ENCODE results near the gene LHX3.
A peak's percentile ranks its signal among the peaks of the same experiment; 100 is the strongest.

LHX3 gene

DNA sequence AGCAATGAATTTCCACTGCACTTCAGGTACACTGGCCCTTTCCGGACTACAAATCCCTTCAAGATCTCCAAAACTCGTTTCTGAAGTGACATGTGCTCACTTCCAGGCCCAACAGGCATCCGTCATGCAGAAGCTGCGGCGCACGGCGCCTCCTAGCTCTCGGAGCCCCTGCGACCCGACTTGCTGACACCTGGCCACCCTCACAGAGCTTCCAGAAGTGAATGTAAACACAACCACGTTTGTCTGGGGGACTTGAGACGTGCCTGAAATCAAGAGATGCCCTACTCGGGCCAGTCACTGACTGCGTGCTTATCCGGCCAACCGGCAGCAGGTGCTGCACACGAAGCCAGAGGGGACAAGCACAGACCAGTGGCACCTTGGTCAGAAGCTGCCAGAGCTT lies 4.9 kb upstream of the LHX3 start:
- H3K4me3 ChIP-seq (ENCODE audit: low read depth, low read length): no peak overlapping the region
- no peak for DNase-seq (ENCODE audit: low read depth)
- TF ChIP-seq MAX (IDR thresholded peaks at IDR 0.05; ENCODE audit: low read depth, low read length) (no peak), POLR2A (IDR thresholded peaks at IDR 0.05; ENCODE audit: extremely low read depth, insufficient read length) (no peak)

DNA sequence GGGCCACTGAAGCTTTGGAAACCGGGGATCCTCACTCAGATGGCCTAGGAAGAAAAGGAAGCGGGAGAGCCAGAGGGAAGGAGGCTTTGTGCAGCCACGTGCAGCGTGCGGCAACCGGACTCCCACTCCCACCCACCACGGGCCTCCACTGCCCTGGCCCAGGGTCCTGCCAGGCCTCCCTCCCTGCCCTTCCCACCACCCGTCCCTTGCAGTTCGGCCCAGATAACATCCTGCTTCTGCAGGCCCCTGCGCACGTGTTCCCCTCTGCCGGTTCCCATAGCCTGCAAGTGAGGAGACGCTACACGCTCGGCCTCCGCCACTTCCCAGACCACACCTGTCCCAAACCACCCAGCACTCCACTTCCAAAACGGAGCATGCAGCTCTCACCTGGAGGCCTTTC lies 4.3 kb upstream of the LHX3 start:
- DNase-seq (ENCODE audit: low read depth): no peak
- TF ChIP-seq MYC (IDR thresholded peaks at IDR 0.05; ENCODE audit: low read depth, low read length) (no peak), MAX (IDR thresholded peaks at IDR 0.05; ENCODE audit: low read depth, low read length) (no peak)
- TF ChIP-seq, protein P1, sequence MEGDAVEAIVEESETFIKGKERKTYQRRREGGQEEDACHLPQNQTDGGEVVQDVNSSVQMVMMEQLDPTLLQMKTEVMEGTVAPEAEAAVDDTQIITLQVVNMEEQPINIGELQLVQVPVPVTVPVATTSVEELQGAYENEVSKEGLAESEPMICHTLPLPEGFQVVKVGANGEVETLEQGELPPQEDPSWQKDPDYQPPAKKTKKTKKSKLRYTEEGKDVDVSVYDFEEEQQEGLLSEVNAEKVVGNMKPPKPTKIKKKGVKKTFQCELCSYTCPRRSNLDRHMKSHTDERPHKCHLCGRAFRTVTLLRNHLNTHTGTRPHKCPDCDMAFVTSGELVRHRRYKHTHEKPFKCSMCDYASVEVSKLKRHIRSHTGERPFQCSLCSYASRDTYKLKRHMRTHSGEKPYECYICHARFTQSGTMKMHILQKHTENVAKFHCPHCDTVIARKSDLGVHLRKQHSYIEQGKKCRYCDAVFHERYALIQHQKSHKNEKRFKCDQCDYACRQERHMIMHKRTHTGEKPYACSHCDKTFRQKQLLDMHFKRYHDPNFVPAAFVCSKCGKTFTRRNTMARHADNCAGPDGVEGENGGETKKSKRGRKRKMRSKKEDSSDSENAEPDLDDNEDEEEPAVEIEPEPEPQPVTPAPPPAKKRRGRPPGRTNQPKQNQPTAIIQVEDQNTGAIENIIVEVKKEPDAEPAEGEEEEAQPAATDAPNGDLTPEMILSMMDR (IDR thresholded peaks at IDR 0.05; ENCODE audit: low read depth, low read length): no peak
- H3K4me3 ChIP-seq (ENCODE audit: low read depth, low read length): no peak overlapping the region

DNA sequence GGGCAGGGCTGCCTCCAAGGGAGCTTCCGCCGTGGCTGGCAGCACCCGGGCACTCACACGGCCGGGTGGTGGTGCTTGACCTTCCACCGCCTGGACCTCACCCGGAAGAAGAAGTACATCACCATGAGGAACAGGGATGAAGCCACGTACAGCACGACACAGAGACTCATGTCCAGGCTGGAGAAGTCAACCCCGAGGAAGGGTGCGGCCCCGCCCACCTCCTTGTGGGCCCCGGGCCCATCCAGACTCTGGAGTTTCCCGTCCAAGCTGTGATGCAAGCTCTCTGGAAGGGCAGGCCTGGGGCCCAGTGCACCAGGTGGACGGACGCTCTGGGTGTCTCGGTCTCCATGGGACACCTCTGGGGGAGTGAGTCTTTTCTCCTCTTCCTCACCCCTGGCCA lies 3.7 kb upstream of the LHX3 start:
- no peak for TF ChIP-seq MAX (IDR thresholded peaks at IDR 0.05; ENCODE audit: low read depth, low read length)
- TF ChIP-seq POLR2A (IDR thresholded peaks at IDR 0.05; ENCODE audit: extremely low read depth, insufficient read length): no peak
- no peak for TF ChIP-seq MYC (IDR thresholded peaks at IDR 0.05; ENCODE audit: low read depth, low read length)
- no peak overlapping the region for H3K4me3 ChIP-seq (ENCODE audit: low read depth, low read length)
- DNase-seq (ENCODE audit: low read depth): no peak

DNA sequence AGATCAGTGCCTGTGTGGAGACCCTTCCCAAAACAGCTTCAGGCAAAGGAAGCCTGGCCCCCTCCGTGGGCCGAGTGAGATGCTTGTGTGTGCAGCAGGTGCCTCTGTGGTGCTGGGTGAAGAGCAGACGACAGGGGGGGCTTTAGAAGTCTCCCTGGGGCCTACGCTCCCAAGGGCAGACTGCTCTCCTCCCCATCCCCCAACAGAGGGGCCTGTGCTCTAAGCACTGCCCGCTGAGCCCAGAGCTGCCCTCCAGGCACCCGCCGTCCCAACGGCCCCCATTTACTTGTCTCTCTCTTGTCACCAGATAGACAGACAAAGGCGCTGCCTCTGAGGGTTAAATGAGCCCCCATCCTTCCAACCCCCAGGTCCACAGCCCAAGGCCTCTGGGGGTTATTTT lies 2.7 kb upstream of the LHX3 start:
- no peak for DNase-seq (ENCODE audit: low read depth)
- H3K4me3 ChIP-seq (ENCODE audit: low read depth, low read length): no peak overlapping the region
- TF ChIP-seq MYC (IDR thresholded peaks at IDR 0.05; ENCODE audit: low read depth, low read length) (no peak), POLR2A (IDR thresholded peaks at IDR 0.05; ENCODE audit: extremely low read depth, insufficient read length) (no peak), MAX (IDR thresholded peaks at IDR 0.05; ENCODE audit: low read depth, low read length) (no peak)
- TF ChIP-seq, protein P1 (IDR thresholded peaks at IDR 0.05; ENCODE audit: low read depth, low read length): no peak

DNA sequence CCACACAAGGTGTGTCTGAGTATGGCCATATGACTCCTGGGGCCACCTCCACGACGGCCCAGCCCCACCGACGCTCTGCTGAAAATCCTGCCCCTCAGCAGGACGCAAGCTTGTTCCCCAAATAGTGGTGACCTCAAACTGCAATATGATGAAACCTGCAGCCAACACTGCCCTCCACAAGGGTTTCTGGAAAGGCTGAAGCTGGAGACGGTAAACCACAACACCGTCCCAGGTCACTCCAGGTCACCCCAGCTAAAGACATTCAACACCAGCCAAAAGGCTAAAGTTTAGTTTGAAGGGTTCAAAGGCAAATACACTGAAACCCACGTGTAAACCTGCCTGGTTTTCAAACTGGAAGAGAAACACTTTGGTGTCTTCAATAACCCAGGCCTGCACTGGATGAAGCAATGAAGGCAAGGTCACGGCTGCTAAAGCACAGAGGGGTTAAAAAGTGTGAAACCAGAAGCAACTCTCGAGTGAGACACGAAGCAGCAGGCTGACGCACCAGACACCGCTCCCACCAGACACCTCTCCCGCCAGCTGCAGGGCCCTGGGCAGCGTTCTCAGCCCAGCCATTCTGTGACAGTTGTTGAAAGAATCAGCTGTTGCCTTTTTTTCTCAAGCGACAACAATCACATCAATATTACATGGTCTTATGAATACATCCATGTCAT lies 1.8 kb upstream of the LHX3 start:
- H3K4me3 ChIP-seq (ENCODE audit: low read depth, low read length): no peak overlapping the region
- TF ChIP-seq, protein P1 (IDR thresholded peaks at IDR 0.05; ENCODE audit: low read depth, low read length): no peak
- TF ChIP-seq MAX (IDR thresholded peaks at IDR 0.05; ENCODE audit: low read depth, low read length): 0 out of 2 replicates have a peak, but pooled peaks have one; percentile 30
- TF ChIP-seq MYC (IDR thresholded peaks at IDR 0.05; ENCODE audit: low read depth, low read length): no peak; the same call in 1 of the 2 replicates
- no peak for TF ChIP-seq POLR2A (IDR thresholded peaks at IDR 0.05; ENCODE audit: extremely low read depth, insufficient read length)
- peak; percentile 91 for DNase-seq (ENCODE audit: low read depth)

DNA sequence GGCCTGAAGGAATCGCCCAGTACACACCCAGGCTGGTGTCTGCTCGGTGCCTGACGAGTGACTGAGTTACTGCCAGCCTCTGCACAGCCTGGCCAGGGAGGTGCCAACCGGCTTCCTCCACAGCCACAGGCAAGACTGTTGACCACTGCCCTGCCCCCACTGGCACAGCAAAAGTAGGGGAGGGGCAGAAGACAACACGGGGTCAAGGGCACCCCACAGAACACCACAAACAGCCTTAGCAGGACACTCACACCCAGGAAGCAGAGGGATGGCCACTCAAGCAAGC lies 722 bp upstream of the LHX3 start:
- TF ChIP-seq MAX (IDR thresholded peaks at IDR 0.05; ENCODE audit: low read depth, low read length) (no peak), MYC (IDR thresholded peaks at IDR 0.05; ENCODE audit: low read depth, low read length) (no peak), POLR2A (IDR thresholded peaks at IDR 0.05; ENCODE audit: extremely low read depth, insufficient read length) (no peak)
- TF ChIP-seq, protein P1 (IDR thresholded peaks at IDR 0.05; ENCODE audit: low read depth, low read length): no peak
- no peak overlapping the region for H3K4me3 ChIP-seq (ENCODE audit: low read depth, low read length)
- no peak for DNase-seq (ENCODE audit: low read depth)

Data from NB4 (cell line).